Calu3 (cell line): ENCODE data around the gene ZNF189. TPM values are rescaled to one million over a fixed set of nuclear protein-coding genes. Genes with fewer than 3 reads are reported as not detected.
A peak's percentile ranks its signal among the peaks of the same experiment; 100 is the strongest.

Experiments
- Bru-seq: library from RNA; stranded (reverse); fragments of 400-500 nt; gene quantifications from one replicate; lab custom pipeline; 2021; lab: Mats Ljungman, UMichigan
- BruChase-seq, 2 experiments: library from RNA; stranded (reverse); fragments of 400-500 nt; gene quantifications; one replicate each; lab custom pipeline; 2021; lab: Mats Ljungman, UMichigan
- BruUV-seq: library from RNA; stranded (reverse); fragments of 400-500 nt; replicated peaks from 2 replicates; lab custom pipeline; 2021; lab: Mats Ljungman, UMichigan
- CTCF ChIA-PET: fragments of 300-600 bp; sonication (Branson Sonifier 250); formaldehyde crosslinking; loops from one replicate; lab custom pipeline; 2022; ENCODE audit warnings: antibody characterized with exemption; lab: Charles Lee
- DNase-seq: peaks from one replicate; pipeline ENCODE4 v3.0.0; 2022
- H3K27ac Mint-ChIP-seq: one replicate; pipeline ENCODE4 v1.8.0; 2022; ENCODE audit warnings: mixed read lengths; ENCODE audit not compliant: unreplicated experiment
- H3K27me3 Mint-ChIP-seq: one replicate; pipeline ENCODE4 v1.8.0; 2022; ENCODE audit warnings: mixed read lengths; ENCODE audit not compliant: unreplicated experiment
- H3K36me3 Mint-ChIP-seq: one replicate; pipeline ENCODE4 v1.8.0; 2022; ENCODE audit warnings: mild to moderate bottlenecking, moderate library complexity, mixed read lengths; ENCODE audit not compliant: insufficient read depth, unreplicated experiment
- H3K4me1 Mint-ChIP-seq: one replicate; pipeline ENCODE4 v1.8.0; 2022; ENCODE audit warnings: mild to moderate bottlenecking, low read depth, mixed read lengths; ENCODE audit not compliant: unreplicated experiment
- H3K4me3 Mint-ChIP-seq: one replicate; pipeline ENCODE4 v1.8.0; 2022; ENCODE audit warnings: mild to moderate bottlenecking, low read depth, moderate library complexity, mixed read lengths; ENCODE audit not compliant: unreplicated experiment
- H3K9me3 Mint-ChIP-seq: one replicate; pipeline ENCODE4 v1.8.0; 2022; ENCODE audit warnings: low read depth, mixed read lengths; ENCODE audit not compliant: unreplicated experiment
- intact Hi-C: fragments of 100-400 bp; cut with micrococcal nuclease; formaldehyde crosslinking; loops from one replicate; pipeline ENCODE4 v1.10.0; 2022; ENCODE audit not compliant: unreplicated experiment
- long read RNA-seq: library from polyadenylated mRNA; stranded (forward); transcript quantifications from one replicate; pipeline ENCODE4 v2.0.0, GENCODE V29; 2022
- total RNA-seq: library from RNA; stranded (reverse); gene quantifications from 2 replicates; pipeline ENCODE4 v1.2.3, GENCODE V29; 2022
- TF ChIP-seq, protein P1 (sequence below): fragments of 200-600 bp; IDR thresholded peaks from one replicate; pipeline ENCODE4 v1.8.0; 2022; ENCODE audit warnings: antibody characterized with exemption; ENCODE audit not compliant: unreplicated experiment

The ZNF189 gene
- total RNA-seq (20.1 and 21.5 TPM in 2 replicates), Bru-seq, nascent RNA (percentile 92 among the genes with signal in this experiment), BruChase-seq, experiment 1, labeled RNA remaining after a 6-hour chase (percentile 85 among the genes with signal in this experiment), BruChase-seq, experiment 2, labeled RNA remaining after a 2-hour chase (percentile 92 among the genes with signal in this experiment)
- long read RNA-seq, partial matches to known transcripts = 0 of 4 reads
- long read RNA-seq, other reads (novel, unspliced or antisense) = 1 of 4 reads

DNA sequence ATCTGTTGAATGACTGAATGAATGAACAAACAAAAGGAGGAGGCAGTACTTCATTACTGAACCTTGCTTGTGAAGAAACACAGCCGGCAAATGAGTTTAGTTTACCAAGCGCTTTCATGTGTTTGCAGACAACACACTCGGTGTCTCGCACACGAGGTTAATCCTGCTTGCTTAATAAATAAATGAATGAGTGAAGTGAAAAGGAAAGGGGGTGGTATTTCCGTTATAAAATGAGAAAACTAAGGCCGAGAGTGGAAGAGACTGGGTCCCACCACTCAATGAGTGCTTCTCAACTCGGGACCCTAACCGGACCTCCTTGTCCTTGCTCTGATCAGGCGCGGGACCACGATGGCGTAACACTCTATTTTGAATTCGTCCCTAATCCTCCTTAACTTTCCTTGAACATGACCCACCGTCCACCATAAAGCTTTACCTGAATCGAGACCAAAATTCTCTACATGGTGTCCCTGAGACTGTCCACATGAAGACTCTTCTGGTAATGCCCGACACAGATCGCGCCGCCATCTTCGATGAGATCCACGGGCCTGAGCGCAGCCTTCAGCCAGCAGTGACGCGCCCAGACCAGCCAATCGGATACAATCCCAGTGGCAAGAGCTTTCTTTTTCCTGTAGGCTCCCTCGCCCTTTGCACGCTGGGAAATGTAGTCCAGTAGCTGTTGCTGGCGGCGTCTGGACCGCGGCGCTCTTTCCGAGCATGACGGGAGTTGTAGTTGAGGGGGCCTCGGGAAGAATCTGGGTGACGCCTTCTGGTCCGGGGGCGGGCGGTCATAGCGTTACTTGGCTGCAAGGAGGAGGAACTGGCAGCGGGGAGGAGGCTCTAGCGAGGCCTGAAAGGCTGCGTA lies at the start of gene ZNF189, which contains the start of gene MRPL50:
Gene ZNF189 (plus strand): TSS at position 784 of the 862 bp plus-strand sequence. CDS start 306 bp downstream, outside the sequence.
Gene MRPL50 (minus strand): TSS at position 551 of the 862 bp plus-strand sequence. CDS start 26 bp downstream, at position 525.
- BruUV-seq = TSS peak; percentile 59
- no peaks in the 10 kb centered on the region for H3K27me3 Mint-ChIP-seq
- DNase-seq = peak; percentile 92
- TF ChIP-seq, protein P1, sequence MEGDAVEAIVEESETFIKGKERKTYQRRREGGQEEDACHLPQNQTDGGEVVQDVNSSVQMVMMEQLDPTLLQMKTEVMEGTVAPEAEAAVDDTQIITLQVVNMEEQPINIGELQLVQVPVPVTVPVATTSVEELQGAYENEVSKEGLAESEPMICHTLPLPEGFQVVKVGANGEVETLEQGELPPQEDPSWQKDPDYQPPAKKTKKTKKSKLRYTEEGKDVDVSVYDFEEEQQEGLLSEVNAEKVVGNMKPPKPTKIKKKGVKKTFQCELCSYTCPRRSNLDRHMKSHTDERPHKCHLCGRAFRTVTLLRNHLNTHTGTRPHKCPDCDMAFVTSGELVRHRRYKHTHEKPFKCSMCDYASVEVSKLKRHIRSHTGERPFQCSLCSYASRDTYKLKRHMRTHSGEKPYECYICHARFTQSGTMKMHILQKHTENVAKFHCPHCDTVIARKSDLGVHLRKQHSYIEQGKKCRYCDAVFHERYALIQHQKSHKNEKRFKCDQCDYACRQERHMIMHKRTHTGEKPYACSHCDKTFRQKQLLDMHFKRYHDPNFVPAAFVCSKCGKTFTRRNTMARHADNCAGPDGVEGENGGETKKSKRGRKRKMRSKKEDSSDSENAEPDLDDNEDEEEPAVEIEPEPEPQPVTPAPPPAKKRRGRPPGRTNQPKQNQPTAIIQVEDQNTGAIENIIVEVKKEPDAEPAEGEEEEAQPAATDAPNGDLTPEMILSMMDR = no peak
- H3K36me3 Mint-ChIP-seq = peaks cover 67% of the 10 kb centered on the region
- peaks cover 18% of the 10 kb centered on the region for H3K9me3 Mint-ChIP-seq
- H3K27ac Mint-ChIP-seq = peak within 1 kb of the TSS; percentile 92
- intact Hi-C loops = loop anchor here (2.0 kb wide), 2 partner anchors 37 to 51 kb away; partner anchors contain the start of gene ALDOB
- CTCF ChIA-PET = interaction anchor here (0.6 to 2.1 kb wide), 6 partner anchors 9 to 279 kb away, joined by 3 to 21 read pairs (median 3); no protein-coding TSS in a partner anchor
- H3K4me3 Mint-ChIP-seq = peak within 1 kb of the TSS; percentile 93
- H3K4me1 Mint-ChIP-seq = peaks cover 30% of the 10 kb centered on the region

DNA sequence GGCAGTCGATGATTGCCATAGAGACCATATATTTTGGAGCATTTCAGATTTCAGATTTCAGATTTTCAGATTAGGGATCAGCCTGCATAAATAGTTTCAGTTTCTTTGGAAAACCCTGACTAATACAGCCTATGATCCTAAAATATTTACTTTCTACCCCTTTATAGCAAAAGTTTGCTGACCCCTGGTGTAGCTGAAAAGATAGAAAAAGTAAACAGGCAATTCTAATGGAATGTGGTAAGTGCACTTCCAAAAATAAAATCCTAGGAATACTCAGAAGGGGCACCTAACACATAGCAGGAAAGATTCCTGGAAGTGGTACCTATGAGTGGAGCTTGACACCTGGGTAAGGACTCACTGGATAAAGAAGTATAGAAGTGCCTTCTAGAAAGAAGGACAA lies 48.4 kb upstream of the ZNF189 start:
- Mint-ChIP-seq H3K4me1 (peaks cover 24% of the 10 kb centered on the region), H3K4me3 (no peak overlapping the region), H3K27ac (no peak overlapping the region), H3K27me3 (no peaks in the 10 kb centered on the region), H3K36me3 (no peaks in the 10 kb centered on the region), H3K9me3 (peaks cover 4% of the 10 kb centered on the region)
- TF ChIP-seq, protein P1 = no peak
- intact Hi-C loops = loop anchor here (5.0 kb wide), 1 partner anchor 37 kb away; the partner anchor contains the start of gene BAAT
- no peak for DNase-seq
- BruUV-seq = no TSS peak
- CTCF ChIA-PET = interaction anchor here (1.5 kb wide), 1 partner anchor 15 kb away, joined by 3 read pairs; no protein-coding TSS in a partner anchor

DNA sequence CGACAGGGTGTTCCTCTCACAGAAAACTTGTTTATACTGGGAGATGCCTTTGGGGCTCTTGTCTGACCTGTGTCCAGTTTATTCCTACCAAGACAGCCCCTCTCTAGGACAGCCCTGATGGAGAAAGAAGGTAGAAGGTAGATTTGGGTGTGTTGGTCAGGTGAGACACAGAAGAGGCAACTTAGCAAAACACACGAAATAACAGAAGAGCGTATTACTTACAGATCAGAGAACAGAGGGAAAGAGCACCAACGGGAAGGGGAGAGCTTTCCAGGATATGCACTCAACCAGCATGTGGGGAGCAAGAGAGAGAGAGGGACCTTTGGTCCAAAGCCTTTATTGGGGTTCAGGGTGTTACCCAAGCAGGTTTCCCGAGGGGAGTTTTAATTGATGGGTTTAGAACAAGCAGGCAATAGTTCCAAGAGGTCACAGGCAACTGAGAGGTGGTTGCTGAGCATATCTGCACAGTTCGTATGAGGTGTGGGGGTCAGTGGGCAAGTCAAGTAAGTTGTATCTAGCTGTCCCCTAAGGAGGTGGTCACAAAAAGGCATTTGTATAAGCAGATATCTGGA lies 45.7 kb upstream of the ZNF189 start:
- Mint-ChIP-seq H3K27ac (no peak overlapping the region), H3K4me1 (peaks cover 33% of the 10 kb centered on the region), H3K27me3 (no peaks in the 10 kb centered on the region), H3K4me3 (no peak overlapping the region), H3K36me3 (no peaks in the 10 kb centered on the region), H3K9me3 (peaks cover 4% of the 10 kb centered on the region)
- intact Hi-C loops = loop anchor here (5.0 kb wide), 1 partner anchor 34 kb away; the partner anchor contains the start of gene BAAT
- no TSS peak for BruUV-seq
- no peak for DNase-seq
- TF ChIP-seq, protein P1 = no peak
- CTCF ChIA-PET = no interaction called here

DNA sequence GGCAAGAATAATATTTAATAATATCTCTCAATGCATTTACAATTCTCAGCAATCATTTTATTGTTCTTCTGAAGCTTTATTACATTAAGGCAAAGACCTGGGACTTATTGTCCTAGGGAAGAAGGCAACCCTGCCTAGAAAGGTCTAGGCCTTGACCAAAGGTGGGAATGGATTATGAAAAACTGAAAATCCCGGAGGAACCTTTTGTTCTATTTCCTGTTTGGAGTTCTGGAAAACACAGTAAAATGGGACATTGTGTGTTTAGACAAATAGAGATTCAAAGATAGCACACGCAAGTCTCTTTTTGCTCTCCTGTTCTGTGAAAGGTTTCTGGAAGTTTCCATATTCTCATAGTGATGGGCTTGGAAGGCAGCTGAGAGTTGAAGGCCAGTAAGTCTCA lies 45.0 kb upstream of the ZNF189 start:
- intact Hi-C loops = loop anchor here (5.0 kb wide), 1 partner anchor 34 kb away; the partner anchor contains the start of gene BAAT
- BruUV-seq = no TSS peak
- no peak for DNase-seq
- H3K27ac Mint-ChIP-seq = no peak overlapping the region
- TF ChIP-seq, protein P1 = no peak
- peaks cover 33% of the 10 kb centered on the region for H3K4me1 Mint-ChIP-seq
- CTCF ChIA-PET = no interaction called here
- peaks cover 4% of the 10 kb centered on the region for H3K9me3 Mint-ChIP-seq
- H3K4me3 Mint-ChIP-seq = no peak overlapping the region
- H3K36me3 Mint-ChIP-seq = no peaks in the 10 kb centered on the region
- no peaks in the 10 kb centered on the region for H3K27me3 Mint-ChIP-seq
